Stimulated activated CD8-positive, alpha-beta memory T cell treated with anti-CD3 and anti-CD28 coated beads, Interleukin-7, amount 100 ng/mL, for 24 hours (primary cell): ENCODE measurements around the gene CNTROB.
"Not testable (repeated sequence)": the region's sequence is repeated elsewhere in the genome, so short reads cannot be mapped to it uniquely, and the experiment has no call there.

ENCODE experiments used
- DNase-seq: peaks from one replicate; pipeline ENCODE4 v3.0.0-alpha.2; 2020; ENCODE audit warnings: low read depth

The CNTROB gene

DNA sequence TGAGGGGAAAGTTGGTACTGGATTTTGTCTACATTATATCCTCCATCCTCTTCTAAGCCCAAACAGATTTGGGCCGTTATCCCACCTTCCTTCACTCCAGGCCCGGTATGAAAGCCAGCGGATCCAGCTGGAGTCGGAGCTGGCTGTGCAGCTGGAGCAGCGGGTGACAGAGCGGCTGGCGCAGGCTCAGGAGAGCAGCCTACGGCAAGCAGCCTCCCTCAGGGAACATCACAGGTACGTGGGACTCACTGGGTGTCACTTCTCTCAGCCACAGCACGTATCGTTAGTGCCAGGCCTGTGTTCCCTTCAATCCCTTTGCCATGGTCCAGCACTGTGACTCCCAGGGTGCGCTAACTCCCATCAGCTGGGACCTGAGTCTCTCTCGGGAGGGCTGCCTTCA is 11.3 kb downstream of the CNTROB start:
- no peak for DNase-seq

DNA sequence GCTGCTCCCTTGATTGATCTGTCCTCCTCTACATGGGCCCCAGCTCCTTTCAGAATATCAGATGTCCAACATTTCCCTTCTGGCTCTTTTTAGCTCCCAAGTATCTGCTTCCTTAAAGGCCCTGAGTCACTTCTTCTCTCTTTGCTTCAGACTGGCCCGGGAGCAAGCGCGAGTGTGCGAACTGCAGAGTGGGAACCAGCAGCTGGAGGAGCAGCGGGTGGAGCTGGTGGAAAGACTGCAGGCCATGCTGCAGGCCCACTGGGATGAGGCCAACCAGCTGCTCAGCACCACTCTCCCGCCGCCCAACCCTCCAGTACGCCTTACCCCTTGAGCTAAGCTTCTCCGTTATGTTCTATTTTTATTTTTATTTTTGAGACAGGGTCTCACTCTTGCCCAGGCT is 12.3 kb downstream of the CNTROB start:
- no peak for DNase-seq

DNA sequence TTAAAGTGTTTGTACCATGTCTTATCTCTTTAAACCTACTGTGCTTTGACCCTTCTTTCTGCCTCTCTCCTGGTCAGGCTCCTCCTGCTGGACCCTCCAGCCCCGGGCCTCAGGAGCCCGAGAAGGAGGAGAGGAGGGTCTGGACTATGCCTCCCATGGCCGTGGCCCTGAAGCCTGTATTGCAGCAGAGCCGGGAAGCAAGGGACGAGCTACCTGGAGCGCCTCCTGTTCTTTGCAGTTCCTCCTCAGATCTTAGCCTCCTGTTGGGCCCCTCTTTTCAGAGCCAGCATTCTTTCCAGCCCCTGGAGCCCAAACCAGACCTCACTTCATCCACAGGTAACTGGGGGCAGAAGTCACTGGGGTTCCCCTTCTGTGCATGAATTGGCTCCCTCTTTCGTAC is 13.6 kb downstream of the CNTROB start:
- no peak for DNase-seq

DNA sequence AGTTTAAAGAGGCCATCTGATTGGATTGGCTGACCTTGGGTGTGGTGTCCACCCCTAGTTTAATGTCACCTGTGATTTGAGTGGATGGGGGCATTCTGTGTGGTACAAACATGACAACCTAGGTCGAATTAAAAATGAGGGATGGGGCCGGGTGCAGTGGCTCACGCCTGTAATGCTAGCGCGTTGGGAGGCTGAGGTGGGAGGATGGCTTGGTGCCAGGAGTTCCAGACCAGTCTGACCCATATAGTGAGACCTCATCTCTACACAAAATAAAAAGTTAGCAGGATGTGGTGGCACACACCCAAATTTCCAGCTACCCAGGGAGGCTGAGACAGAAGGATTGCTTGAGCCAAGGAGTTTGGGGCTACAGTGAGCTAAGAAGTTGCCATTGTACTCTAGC is 14.4 kb downstream of the CNTROB start:
- DNase-seq = no peak

DNA sequence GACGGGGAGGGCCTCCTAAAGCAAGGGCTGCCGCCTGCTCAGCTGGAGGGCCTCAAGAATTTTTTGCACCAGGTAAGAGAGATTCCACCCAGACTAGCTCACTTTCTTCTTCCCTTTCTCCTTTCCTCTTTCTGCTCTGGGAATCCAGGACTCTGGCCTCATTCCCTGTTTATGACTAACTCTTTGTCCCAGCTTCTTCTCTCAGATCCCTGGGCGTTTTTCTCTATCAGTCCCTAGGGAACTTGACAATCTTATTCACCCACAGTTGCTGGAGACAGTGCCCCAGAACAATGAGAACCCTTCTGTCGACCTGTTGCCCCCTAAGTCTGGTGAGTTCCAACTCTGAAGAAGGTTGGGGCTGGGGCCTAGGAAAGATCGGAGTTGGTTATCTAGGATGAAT is 15.6 kb downstream of the CNTROB start:
- no peak for DNase-seq

DNA sequence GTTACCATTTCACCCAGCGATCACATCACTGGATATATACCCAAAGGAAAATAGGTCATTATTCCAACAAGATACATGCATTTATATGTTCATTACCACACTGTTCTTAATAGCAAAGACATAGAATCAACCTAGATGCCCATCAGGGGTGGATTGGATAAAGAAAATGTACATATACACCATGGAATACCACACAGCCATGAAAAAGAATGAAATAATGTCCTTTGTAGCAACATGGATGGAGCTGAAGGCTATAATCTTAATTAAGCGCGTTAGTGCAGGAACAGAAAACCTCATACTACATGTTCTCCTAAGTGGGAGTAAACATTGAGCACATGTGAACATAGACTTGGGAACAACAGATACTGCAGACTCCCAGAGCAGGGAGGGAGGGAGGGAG is 18.6 kb downstream of the CNTROB start:
- DNase-seq = no peak

DNA sequence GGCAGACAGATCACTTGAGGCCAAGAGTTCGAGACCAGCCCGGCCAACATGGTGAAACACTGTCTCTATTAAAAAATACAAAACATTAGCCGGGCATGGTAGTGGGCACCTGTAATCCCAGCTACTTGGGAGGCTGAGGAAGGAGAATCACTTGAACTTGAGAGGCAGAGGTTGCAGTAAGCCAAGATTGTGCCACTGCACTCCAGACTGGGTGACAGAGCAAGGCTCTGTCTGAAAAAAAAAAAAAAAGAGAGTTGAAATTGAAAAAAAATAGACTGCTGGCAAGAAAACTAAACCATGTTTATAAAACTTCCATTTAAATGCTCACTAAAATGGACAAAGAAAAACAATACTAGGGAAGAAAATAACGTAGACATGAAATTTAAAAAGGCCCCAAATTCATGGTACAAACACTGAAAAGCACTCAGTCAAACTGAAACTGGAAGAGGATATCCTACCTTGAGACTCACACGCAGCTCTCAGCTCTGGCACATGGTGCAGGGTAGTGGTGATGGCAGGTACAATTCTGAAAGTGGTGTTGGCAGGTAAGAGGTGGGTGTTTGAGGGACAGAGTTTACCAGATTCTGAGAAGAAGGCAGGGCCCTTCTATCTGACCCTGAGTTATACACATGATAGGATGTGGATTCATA is 19.3 kb downstream of the CNTROB start:
- DNase-seq = no peak

DNA sequence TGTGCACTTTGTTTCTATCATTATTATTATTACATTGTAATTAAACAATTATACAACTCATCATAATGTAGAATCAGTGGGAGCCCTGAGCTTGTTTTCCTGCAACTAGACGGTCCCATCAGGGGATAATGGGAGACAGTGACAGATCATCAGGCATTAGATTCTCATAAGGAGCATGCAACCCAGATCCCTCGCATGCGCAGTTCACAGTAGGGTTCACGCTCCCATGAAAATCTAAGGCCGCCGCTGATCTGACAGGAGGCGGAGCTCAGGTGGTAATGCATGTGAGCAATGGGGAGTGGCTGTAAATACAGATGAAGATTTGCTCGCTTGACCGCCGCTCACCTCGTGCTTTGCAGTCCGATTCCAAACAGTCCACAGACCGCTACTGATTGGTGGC is 21.3 kb downstream of the CNTROB start:
- DNase-seq = not testable (repeated sequence)

DNA sequence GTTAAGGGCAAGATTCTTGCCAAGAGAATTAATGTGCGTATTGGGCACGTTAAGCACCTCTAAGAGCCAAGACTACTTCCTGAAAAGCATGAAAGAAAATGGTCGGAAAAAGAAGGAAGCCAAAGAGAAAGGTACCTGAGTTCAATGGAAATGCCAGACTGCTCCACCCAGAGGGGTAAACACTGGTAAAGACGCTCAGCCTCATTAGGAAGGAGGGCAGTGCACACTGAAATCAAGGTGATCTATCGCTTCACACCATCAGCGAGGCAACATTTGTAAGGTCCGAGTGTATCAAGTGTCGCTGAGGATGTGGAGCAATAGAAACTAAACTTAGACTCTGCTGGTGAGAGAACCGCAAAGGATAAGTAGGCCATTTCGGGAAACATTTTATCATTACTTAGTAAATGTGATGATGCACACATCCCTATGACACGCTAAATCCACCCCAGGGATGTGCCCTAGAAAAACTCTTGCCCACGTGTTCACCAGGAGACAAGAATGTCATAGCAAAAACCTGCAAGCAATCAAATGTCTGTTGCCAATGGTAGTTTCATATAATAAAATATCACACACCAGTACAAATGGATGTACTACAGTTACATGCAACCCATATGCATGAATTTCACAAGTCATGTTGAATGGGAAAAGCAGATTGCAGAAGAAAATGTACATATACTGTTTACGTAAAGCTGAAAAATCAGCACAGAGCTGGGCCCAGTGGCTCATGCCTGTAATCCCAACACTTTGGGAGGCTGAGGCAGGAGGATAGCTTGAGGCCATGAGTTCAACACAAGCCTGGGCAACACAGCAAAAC is 23.6 kb downstream of the CNTROB start:
- no peak for DNase-seq

DNA sequence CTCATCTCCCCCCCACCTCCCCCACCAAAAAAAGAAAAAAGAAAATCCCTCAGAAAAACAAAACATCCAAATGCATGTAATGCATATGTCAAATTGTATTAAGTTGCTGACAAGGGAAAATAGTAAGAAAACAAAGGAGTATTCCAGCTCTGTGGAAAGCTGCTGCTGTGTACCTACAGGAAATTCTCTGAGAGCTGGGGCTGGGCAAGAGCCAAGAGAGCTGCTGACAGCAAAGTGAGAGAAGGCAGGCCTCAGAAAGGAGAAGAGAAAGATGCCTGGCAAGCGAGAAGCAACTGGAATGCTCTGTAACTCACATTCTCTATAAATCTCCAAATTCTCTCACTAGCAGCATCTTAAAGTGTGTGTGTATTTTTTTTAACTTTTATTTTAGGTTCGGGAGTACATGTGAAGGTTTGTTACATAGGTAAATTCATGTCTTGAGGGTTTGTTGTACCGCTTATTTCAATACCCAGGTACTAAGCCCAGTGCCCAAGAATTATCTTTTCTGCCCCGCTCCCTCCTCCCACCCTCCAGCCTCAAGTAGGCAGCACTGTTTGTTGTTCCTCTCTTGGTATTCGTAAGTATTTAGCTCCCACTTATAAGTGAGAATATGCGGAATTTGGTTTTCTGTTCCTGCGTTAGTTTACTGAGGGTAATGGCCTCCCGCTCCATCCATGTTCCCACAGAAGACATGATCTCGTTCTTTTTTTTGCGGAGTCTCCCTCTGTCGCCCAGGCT is 24.4 kb downstream of the CNTROB start:
- no peak for DNase-seq

DNA sequence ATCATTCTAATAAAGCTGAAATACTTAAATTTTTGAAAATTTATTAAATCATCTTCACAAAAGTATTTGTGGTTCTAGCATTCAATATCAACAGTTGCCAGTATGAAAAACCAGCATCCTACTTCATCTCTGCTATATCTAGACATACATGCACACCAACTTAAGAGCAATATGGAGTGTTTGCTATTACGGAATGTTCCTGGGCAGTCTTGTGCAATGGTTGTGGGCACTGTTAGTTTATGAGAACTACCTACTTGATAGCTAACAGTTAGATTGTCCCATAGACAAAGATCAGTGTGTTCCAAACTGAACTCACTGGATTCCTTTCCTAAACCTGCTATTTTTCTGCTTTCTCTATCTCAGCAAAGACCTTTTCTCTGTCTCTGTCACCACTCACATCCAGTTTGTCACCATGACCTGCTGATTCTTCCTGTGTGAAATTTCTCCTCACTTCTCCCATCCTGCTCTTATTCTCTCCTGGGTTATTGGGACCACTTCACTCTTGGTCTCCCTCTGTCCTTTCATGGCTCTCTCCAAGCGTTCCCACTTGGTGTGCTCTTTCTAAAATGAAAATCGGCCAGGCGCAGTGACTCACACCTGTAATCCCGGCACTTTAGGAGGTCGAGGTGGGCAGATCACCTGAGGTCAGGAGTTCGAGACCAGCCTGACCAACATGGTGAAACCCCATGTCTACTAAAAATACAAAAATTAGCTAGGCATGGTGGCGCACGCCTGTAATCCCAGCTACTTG is 27.7 kb downstream of the CNTROB start:
- DNase-seq = no peak

DNA sequence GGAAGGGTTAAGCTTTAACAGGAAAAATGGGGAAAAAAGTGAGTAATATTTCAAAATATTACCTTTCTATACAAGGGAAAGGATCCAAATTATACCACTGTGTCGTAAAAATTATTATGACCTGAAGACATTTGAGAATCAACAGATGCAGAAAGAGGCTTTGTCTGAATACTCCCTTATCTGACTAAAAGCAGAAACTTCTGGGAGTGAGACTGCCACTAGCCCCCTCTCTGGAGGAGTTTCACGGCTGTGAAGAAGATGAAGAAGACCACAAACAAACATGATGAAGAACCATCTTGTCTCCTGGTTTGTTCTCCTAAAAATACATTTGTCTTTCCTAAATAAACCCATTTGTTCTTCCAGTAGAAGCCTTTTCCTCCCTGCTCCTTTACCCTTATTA is 29.4 kb downstream of the CNTROB start:
- DNase-seq = no peak

DNA sequence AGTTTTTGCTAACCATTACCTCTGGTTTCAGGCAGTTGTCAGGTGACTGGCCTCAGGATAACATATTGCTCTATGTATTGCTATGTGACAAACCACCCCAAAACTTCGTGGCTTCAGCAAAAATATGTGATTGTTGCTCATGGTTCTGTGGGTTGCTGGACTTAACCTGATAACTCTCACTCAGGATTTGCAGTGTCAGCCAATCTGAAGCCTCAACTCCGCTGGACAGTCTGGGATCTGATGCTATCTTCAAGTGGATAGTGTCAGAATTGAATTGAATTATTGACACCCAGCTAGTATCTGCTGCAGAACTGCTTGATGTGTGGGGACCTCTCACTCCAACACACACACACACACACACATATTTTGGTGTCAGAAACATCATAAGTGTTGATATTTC is 35.7 kb downstream of the CNTROB start:
- DNase-seq = no peak

DNA sequence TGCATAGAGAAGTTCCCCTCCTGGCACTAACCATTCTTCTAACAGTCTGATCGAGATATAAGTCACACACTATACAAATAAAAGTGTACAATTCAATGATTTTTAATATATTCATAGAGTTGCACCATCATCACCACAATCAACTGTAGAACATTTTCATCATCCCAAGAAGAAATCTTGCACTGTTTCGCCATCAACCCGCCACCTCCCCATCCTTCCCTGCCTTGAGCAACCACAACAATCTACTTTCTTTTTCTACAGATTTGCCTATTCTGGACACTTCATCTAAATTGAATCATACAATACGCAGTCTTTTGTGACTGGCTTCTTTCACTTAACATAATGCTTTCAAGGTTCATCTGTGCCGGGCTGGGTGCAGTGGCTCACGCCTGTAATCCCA is 37.4 kb downstream of the CNTROB start:
- DNase-seq = no peak

DNA sequence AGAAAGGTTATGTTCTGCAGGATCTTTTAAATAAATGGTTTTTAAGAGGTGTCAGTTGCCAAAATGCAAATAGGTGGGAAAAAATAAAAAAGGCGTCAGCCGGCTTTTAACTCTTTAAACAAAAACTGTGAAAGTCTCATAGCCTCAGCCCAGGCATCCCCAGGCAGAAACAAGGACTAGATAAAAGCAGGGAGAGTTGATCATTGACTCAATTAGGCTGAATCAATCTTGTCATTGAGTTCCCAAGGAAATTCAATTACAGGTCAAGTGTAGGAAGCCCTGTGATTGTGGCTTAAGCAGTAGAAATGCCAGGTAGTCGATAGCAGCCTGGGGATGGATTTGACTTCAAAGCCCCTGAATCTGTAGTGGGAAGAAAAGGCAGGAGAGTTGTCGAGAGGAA is 39.6 kb downstream of the CNTROB start:
- no peak for DNase-seq

DNA sequence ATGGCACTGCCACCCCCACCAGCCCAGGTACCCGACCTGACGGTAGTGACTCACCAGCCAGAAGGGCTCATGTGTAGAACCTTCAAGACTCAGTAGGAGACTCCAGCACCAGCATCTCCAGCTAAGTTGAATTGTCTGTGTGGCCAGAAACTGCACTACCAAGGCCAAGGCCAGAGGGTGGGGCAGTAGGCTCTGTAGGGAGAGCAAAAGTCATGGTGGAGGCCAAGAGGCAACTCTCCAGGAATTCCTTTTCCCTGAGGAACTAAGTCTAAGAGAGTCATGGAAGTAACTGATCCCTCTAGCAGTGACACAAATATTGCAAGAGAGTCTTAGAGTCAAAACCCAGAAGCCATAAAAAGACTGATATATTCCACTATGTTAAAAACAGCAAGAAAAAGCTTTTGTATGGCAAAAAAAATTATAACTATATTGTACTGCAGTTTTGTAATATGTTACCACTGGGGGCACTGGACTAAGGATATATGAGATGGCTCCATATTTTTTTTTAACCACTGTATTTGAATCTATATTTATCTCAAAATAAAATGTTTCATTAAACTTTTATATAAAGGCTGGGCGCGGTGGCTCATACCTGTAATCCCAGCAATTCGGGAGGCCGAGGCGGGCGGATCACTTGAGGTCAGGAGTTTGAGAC is 40.3 kb downstream of the CNTROB start:
- no peak for DNase-seq

DNA sequence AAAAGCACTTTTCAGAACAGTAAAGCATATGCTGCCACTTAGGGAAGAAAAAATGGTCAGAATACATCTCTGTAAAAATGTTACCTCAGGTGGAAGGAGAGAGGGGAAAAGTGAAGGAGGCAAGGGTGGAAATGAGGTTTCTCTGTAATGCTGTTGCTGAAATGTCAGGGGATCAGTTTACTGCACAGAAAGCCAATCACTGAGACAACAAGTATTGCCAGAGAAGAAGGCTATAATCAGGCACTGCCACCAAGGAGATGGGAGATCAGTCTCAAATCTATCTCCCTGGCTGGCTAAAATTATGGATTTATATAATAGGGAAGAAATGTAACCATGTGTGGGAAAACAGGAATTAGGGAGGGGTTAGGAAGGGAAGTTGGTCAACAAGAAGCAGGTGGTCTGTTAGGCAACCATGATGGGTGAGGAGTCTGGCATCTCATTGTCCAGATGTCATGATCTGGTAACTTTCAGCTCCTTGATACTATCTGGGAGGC is 42.7 kb downstream of the CNTROB start:
- DNase-seq = no peak

DNA sequence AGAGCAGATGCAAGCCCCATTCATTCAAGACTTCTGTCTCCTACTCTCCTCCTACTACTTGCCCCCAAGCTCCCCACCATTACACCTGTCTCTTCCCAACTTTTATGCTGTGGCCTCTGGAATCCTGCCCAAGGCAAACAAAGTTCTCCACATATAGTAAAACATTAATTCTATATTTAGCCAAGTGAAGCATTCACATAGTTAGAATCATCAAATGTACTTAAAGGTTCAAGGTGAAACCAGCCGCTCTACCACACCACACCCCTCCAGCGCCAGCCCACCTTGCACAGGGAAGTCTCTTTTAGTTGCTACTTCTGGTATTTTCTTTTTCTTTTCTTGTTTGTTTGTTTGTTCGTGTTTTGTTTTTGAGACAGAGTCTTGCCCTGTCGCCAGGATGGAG is 45.0 kb downstream of the CNTROB start:
- no peak for DNase-seq

DNA sequence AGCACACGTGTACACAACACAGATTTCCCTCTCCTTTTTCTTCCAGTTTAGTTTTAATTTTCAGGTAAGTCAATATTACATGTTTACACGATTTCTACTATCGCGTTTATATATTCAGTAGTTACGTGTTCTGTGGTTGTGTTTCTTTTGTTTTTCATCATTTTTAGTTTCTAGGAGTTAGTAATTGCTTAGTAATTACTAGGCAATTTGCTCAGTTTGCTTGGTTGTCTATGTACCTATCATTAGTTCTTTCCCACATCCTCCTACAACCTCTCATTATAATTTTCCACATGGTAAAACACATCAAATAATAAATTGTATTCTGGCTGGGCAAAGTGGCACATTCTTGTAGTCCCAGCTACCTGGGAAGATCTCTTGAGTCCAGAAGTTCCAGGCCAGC is 45.8 kb downstream of the CNTROB start:
- DNase-seq = no peak

DNA sequence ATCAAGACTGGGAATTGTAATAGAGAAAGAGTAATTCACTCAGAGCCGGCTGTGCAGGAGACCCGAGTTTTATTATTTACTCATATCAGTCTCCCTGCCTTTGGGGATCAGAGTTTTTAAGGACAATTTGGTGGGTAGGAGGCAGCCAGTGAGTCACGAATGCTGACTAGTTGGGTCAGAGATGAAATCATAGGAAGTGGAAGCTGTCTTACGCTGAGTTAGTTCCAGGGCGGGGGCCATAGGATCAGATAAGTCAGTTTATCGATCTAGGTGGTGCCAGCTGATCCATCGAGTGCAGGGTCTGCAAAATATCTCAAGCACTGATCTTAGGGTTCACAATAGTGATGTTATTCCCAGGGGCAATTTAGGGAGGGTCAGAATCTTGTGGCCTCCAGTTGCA is 50.2 kb downstream of the CNTROB start:
- DNase-seq = no peak

DNA sequence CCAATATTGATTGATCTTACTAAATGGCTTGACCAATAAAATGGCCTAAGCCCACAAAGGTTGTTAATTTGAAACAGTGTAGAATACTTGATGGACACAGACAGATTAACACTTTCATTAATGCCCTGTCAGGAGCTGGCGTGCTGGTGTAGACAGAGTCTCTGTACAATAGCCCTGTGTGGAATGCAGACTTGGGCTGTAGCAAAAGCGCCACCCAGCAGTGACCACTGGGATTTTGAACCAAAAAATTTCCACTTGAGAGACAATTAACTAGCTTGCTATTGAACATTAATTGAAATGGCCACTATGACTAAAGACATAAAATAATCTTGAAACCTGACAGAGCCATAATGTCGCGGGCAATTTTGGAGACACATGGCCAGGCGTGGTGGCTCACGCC is 50.7 kb downstream of the CNTROB start:
- no peak for DNase-seq

DNA sequence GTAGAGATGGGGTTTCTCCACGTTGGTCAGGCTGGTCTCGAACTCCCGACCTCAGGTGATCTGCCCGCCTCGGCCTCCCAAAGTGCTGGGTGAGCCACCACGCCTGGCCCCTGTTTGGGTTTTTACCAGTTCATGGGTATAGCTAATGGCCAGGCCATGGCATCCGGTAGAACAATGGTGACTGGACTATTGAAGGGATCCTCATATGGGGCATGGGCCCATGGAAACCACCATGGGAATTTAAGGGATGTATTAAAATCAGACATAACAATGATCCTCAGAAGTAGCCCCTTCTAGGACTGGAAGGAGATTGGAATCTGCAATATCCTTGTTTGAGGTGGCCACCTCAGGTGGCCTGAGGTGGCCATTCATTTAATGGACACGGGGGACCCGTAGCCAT is 52.9 kb downstream of the CNTROB start:
- no peak for DNase-seq
